Fibroblast of lung (primary cell): ENCODE data around the gene ITPR1. TPM values are rescaled to one million over a fixed set of nuclear protein-coding genes. Genes with fewer than 3 reads are reported as not detected.

Experiments used
- DNase-seq, 2 donors: peaks; one replicate each; pipeline versions ENCODE4 v3.0.0 to v3.0.0-alpha.2; 2010; ENCODE audit warnings: low read depth in 2 of 2
- H2AFZ ChIP-seq: 2 replicates; pipeline ENCODE4 v1.5.1; 2012; ENCODE audit warnings: low read length, control low read depth, inconsistent platforms
- H3K27ac ChIP-seq: 2 replicates; pipeline ENCODE4 v1.5.1; 2011; ENCODE audit warnings: low read length, control low read depth; ENCODE audit not compliant: insufficient read depth
- H3K27me3 ChIP-seq: 2 replicates; pipeline ENCODE4 v1.5.1; 2011; ENCODE audit warnings: mild to moderate bottlenecking, low read length; ENCODE audit not compliant: control insufficient read depth, insufficient read depth
- H3K36me3 ChIP-seq: 2 replicates; pipeline ENCODE4 v1.5.1; 2011; ENCODE audit warnings: low read length; ENCODE audit not compliant: control insufficient read depth, insufficient read depth
- H3K4me1 ChIP-seq: 2 replicates; pipeline ENCODE4 v1.5.1; 2011; ENCODE audit warnings: low read length; ENCODE audit not compliant: control insufficient read depth, insufficient read depth; ENCODE audit errors: extremely low read depth
- H3K4me2 ChIP-seq: 2 replicates; pipeline ENCODE4 v1.5.1; 2011; ENCODE audit warnings: low read length, control low read depth; ENCODE audit not compliant: insufficient read depth; ENCODE audit errors: extremely low read depth
- H3K4me3 ChIP-seq, 4 experiments: fragments of 200-600 bp in 1 of 4; sonication (generic) in 1 of 4; replicated peaks in 1 of 4; 2 replicates each; pipeline ENCODE4 v1.5.1; 2011 to 2016; ENCODE audit warnings: low read length in 4 of 4, low read depth in 3 of 4, mild to moderate bottlenecking in 3 of 4, control low read depth in 2 of 4, inconsistent platforms in 1 of 4, mixed read lengths in 1 of 4; ENCODE audit not compliant: insufficient read depth in 1 of 4; ENCODE audit errors: control extremely low read depth in 1 of 4
- H3K79me2 ChIP-seq: 2 replicates; pipeline ENCODE4 v1.5.1; 2012; ENCODE audit warnings: mild to moderate bottlenecking, low read length, inconsistent platforms; ENCODE audit not compliant: control insufficient read depth, insufficient read depth
- H3K9ac ChIP-seq: 2 replicates; pipeline ENCODE4 v1.5.1; 2011; ENCODE audit warnings: mild to moderate bottlenecking, low read length, control low read depth; ENCODE audit not compliant: insufficient read depth
- H3K9me3 ChIP-seq: 2 replicates; pipeline ENCODE4 v1.5.1; 2012; ENCODE audit warnings: low read depth, low read length; ENCODE audit not compliant: control insufficient read depth, insufficient read depth
- H4K20me1 ChIP-seq: 2 replicates; pipeline ENCODE4 v1.5.1; 2011; ENCODE audit warnings: low read length; ENCODE audit not compliant: control insufficient read depth, insufficient read depth; ENCODE audit errors: extremely low read depth
- EZH2 ChIP-seq: IDR thresholded peaks from 2 replicates; pipeline ENCODE4 v1.5.1; 2012; ENCODE audit warnings: low read length, control low read depth, mild to moderate bottlenecking; ENCODE audit errors: missing control alignments
- polyA plus RNA-seq, 2 donors: library from polyadenylated mRNA; depleted of rRNA in 1 of 2; stranded (reverse) in 1 of 2; unstranded in 1 of 2; fragments of >200 nt; gene quantifications; 2 replicates each; pipeline ENCODE4 v1.2.1, GENCODE V29; 2011 to 2012; ENCODE audit warnings: missing spikeins in 1 of 2
- total RNA-seq: library from RNA; depleted of rRNA; stranded (reverse); fragments of >200 nt; gene quantifications from 2 replicates; pipeline ENCODE4 v1.2.1, GENCODE V29; 2014
- TF ChIP-seq, protein P1 (sequence below), 2 donors: IDR thresholded peaks in 1 of 2; conservative IDR thresholded peaks in 1 of 2; 1 replicate in 1 of 2; 2 replicates in 1 of 2; pipeline ENCODE4 v1.5.1; 2011 to 2012; ENCODE audit warnings: low read length in 2 of 2, control low read depth in 1 of 2, inconsistent platforms in 1 of 2, low read depth in 1 of 2, mild to moderate bottlenecking in 1 of 2

Gene ITPR1
- total and polyA plus RNA-seq, 2 donors (not counting 1 experiment from before 2014, with no cell fraction given): 19.2 to 87.0 TPM

DNA sequence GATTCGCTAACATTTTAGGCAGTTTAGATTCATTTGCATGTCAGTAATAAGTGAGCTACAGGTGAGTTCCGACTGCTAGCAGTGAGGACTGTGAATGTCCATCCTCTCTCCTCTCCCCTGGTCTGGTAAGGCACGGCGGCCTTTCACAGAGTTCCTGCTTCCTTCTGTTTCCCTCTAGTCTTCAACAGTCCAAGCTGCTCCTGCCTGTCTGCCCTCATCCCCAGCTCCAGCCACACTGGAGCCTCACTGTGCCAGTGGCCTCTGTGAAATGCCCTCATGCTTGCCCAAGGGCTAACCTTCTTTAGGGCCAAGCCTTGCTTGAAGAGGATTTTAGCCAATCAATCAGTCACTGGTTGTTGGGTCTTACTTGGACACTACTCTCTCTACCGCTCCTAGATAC, 340.3 kb downstream of the ITPR1 start:
- Histone ChIP-seq H3K27ac (no peak overlapping the region), H2AFZ (no peak overlapping the region), H3K9ac (no peak overlapping the region), H3K36me3 (no peaks in the 10 kb centered on the region), H3K4me3 (no peak overlapping the region), H3K9me3 (no peaks in the 10 kb centered on the region), H3K4me2 (no peak overlapping the region), H4K20me1 (no peaks in the 10 kb centered on the region), H3K4me1 (peaks cover 9% of the 10 kb centered on the region), H3K79me2 (no peaks in the 10 kb centered on the region), H3K27me3 (no peaks in the 10 kb centered on the region)
- DNase-seq: no peak
- TF ChIP-seq, protein P1, sequence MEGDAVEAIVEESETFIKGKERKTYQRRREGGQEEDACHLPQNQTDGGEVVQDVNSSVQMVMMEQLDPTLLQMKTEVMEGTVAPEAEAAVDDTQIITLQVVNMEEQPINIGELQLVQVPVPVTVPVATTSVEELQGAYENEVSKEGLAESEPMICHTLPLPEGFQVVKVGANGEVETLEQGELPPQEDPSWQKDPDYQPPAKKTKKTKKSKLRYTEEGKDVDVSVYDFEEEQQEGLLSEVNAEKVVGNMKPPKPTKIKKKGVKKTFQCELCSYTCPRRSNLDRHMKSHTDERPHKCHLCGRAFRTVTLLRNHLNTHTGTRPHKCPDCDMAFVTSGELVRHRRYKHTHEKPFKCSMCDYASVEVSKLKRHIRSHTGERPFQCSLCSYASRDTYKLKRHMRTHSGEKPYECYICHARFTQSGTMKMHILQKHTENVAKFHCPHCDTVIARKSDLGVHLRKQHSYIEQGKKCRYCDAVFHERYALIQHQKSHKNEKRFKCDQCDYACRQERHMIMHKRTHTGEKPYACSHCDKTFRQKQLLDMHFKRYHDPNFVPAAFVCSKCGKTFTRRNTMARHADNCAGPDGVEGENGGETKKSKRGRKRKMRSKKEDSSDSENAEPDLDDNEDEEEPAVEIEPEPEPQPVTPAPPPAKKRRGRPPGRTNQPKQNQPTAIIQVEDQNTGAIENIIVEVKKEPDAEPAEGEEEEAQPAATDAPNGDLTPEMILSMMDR (conservative IDR thresholded peaks at IDR 0.05 in 1 of 2, IDR thresholded peaks at IDR 0.05 in 1 of 2; ENCODE audit: low read depth in 1 of 2, low read length in 2 of 2): no peak

DNA sequence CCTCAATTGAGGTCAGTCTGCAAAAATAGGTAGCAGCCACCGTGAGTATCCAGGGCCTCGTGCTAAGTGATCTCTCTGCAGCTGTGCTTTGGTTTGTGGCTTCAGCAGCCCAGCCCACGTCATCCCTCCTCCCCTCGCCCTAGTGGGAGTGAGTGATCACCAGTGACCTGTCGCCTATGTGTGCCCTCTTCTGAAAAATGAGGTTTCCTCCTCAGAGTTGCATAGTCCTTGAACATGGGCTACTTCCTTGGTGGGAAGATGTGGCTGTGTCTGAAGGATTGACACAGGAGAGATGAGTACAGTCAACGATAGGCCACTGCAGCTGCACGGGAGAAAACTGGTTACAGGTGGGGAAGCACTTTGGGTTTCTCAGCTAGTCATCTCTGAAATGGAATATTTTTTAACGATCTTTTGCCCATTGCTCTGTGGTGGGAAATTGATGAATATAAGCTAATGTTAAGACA, 341.3 kb downstream of the ITPR1 start:
- TF ChIP-seq EZH2: no peak
- TF ChIP-seq, protein P1 (conservative IDR thresholded peaks at IDR 0.05 in 1 of 2, IDR thresholded peaks at IDR 0.05 in 1 of 2; ENCODE audit: low read depth in 1 of 2, low read length in 2 of 2): no peak
- Histone ChIP-seq H3K9ac (no peak overlapping the region), H3K4me3 (no peak overlapping the region), H3K36me3 (no peaks in the 10 kb centered on the region), H2AFZ (no peak overlapping the region), H4K20me1 (no peaks in the 10 kb centered on the region), H3K27me3 (no peaks in the 10 kb centered on the region), H3K4me1 (peaks cover 9% of the 10 kb centered on the region), H3K79me2 (no peaks in the 10 kb centered on the region), H3K4me2 (no peak overlapping the region), H3K9me3 (no peaks in the 10 kb centered on the region), H3K27ac (no peak overlapping the region)
- peak in 1 of 2 donors; percentile 72 for DNase-seq

DNA sequence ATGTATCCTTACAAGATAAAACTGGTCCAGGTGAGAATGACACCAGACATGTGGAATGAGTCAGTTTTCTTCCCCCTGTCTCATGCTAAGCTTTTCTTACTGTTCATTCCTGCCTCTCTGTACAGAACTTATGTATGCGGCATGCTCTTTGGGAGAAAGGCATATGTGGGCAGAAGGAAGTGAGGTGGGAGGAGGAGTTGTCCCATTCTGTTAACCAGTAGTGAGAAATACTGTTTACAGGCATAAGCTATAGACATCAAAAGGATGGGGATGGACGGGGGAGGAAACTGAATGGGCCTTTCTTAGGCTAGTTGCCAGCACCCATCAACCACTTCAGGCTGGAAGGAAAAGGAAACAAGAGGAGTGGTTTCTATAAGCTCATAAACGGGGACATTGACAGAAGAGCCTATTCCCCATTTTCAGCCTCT, 342.5 kb downstream of the ITPR1 start:
- H3K36me3 ChIP-seq: no peaks in the 10 kb centered on the region
- DNase-seq: peak in 1 of 2 donors; percentile 52
- no peaks in the 10 kb centered on the region for H4K20me1 ChIP-seq
- H3K4me3 ChIP-seq: no peak overlapping the region
- H3K9ac ChIP-seq: no peak overlapping the region
- H2AFZ ChIP-seq: no peak overlapping the region
- H3K79me2 ChIP-seq: no peaks in the 10 kb centered on the region
- H3K4me2 ChIP-seq: no peak overlapping the region
- no peaks in the 10 kb centered on the region for H3K27me3 ChIP-seq
- H3K9me3 ChIP-seq: no peaks in the 10 kb centered on the region
- TF ChIP-seq, protein P1 (conservative IDR thresholded peaks at IDR 0.05 in 1 of 2, IDR thresholded peaks at IDR 0.05 in 1 of 2; ENCODE audit: low read depth in 1 of 2, low read length in 2 of 2): no peak
- no peak for TF ChIP-seq EZH2
- peaks cover 7% of the 10 kb centered on the region for H3K4me1 ChIP-seq
- H3K27ac ChIP-seq: no peak overlapping the region
